NCI-H510A treated with DMSO at 0.1 percent for 48 hours (cell line): Measurements from ENCODE around the gene SNX25.
"Not testable (repeated sequence)": the region's sequence is repeated elsewhere in the genome, so short reads cannot be mapped to it uniquely, and the experiment has no call there.

Experiments used
- DNase-seq: peaks from one replicate; lab custom pipeline; 2025; lab: John Stamatoyannopoulos, UW

SNX25 gene

GRCh38 chr4:185344743-185345538 is 135.5 kb downstream of the SNX25 start:
- DNase-seq = no peak

GRCh38 chr4:185346975-185347601 is 137.7 kb downstream of the SNX25 start:
- no peak for DNase-seq

- no peak for DNase-seq
Observed at GRCh38 chr4:185351691-185352090, 142.3 kb downstream of the SNX25 start.

GRCh38 chr4:185352202-185352601 is 142.8 kb downstream of the SNX25 start:
- no peak for DNase-seq

GRCh38 chr4:185352741-185353140 is 143.3 kb downstream of the SNX25 start:
- DNase-seq = no peak

GRCh38 chr4:185357211-185357610 is 147.8 kb downstream of the SNX25 start:
- DNase-seq = no peak

- no peak for DNase-seq
Observed at GRCh38 chr4:185357733-185358440, 148.5 kb downstream of the SNX25 start.

- DNase-seq = no peak
Observed at GRCh38 chr4:185358514-185358913, 149.1 kb downstream of the SNX25 start.

- DNase-seq = no peak
Observed at GRCh38 chr4:185358959-185359358, 149.6 kb downstream of the SNX25 start.

- DNase-seq = no peak
Observed at GRCh38 chr4:185359767-185360446, 150.5 kb downstream of the SNX25 start.

- no peak for DNase-seq
Observed at GRCh38 chr4:185361872-185362271, 152.5 kb downstream of the SNX25 start.

GRCh38 chr4:185362570-185362969 is 153.2 kb downstream of the SNX25 start:
- DNase-seq = not testable (repeated sequence)

GRCh38 chr4:185363251-185363650 is 153.9 kb downstream of the SNX25 start:
- DNase-seq = no peak

GRCh38 chr4:185364886-185365285 is 155.5 kb downstream of the SNX25 start:
- DNase-seq = no peak

GRCh38 chr4:185369731-185370130 is 160.3 kb downstream of the SNX25 start:
- no peak for DNase-seq

GRCh38 chr4:185370268-185370949 is 161.0 kb downstream of the SNX25 start:
- no peak for DNase-seq

GRCh38 chr4:185371702-185372101 is 162.3 kb downstream of the SNX25 start:
- no peak for DNase-seq

GRCh38 chr4:185374027-185374426 is 164.6 kb downstream of the SNX25 start:
- no peak for DNase-seq

- no peak for DNase-seq
Observed at GRCh38 chr4:185374573-185374972, 165.2 kb downstream of the SNX25 start.

- DNase-seq = no peak
Observed at GRCh38 chr4:185378264-185378663, 168.9 kb downstream of the SNX25 start.

GRCh38 chr4:185379326-185380295 is 170.2 kb downstream of the SNX25 start:
- no peak for DNase-seq
